A673 (cell line): ENCODE data around the gene DCUN1D3. TPM values are rescaled to one million over a fixed set of nuclear protein-coding genes. Genes with fewer than 3 reads are reported as not detected.

Experiments
- Bru-seq: library from RNA; stranded (reverse); fragments of 400-500 nt; gene quantifications from one replicate; lab custom pipeline; 2021; lab: Mats Ljungman, UMichigan
- BruChase-seq, 2 experiments: library from RNA; stranded (reverse); fragments of 400-500 nt; gene quantifications; one replicate each; lab custom pipeline; 2021; lab: Mats Ljungman, UMichigan
- BruUV-seq: library from RNA; stranded (reverse); fragments of 400-500 nt; replicated peaks from 2 replicates; lab custom pipeline; 2021; lab: Mats Ljungman, UMichigan
- CTCF ChIA-PET: fragments of 300-600 bp; sonication (Branson Sonifier 250); formaldehyde crosslinking; loops from one replicate; lab custom pipeline; 2022; ENCODE audit warnings: antibody characterized with exemption; lab: Charles Lee
- POLR2A ChIA-PET: fragments of 300-600 bp; sonication (Branson Sonifier 250); formaldehyde crosslinking; loops from one replicate; lab custom pipeline; 2022; ENCODE audit warnings: antibody characterized with exemption; ENCODE audit not compliant: low non-redundant PET; lab: Charles Lee
- DNase-seq: peaks from one replicate; pipeline ENCODE4 v3.0.0-alpha.2; 2015; ENCODE audit warnings: low spot score
- H3K27ac ChIP-seq: fragments of 200-600 bp; sonication (generic); 2 replicates; pipeline ENCODE4 v1.5.1; 2016; ENCODE audit warnings: mixed run types, low read depth, mild to moderate bottlenecking, mixed read lengths, antibody characterized with exemption, low read length; ENCODE audit not compliant: poor library complexity, severe bottlenecking
- H3K27me3 ChIP-seq: fragments of 200-600 bp; sonication (generic); replicated peaks from 2 replicates; pipeline ENCODE4 v1.6.1; 2017; ENCODE audit warnings: mixed run types, low read depth, mild to moderate bottlenecking, mixed read lengths, antibody characterized with exemption, low read length; ENCODE audit not compliant: insufficient read depth, poor library complexity
- H3K36me3 ChIP-seq: fragments of 200-600 bp; sonication (generic); 2 replicates; pipeline ENCODE4 v1.6.1; 2016; ENCODE audit warnings: mixed run types, mild to moderate bottlenecking, mixed read lengths, antibody characterized with exemption, low read length; ENCODE audit not compliant: insufficient read depth, poor library complexity, severe bottlenecking
- H3K4me1 ChIP-seq: fragments of 200-600 bp; sonication (generic); 2 replicates; pipeline ENCODE4 v1.6.1; 2017; ENCODE audit warnings: mixed run types, mild to moderate bottlenecking, mixed read lengths, antibody characterized with exemption, low read length; ENCODE audit not compliant: insufficient read depth, poor library complexity, severe bottlenecking
- H3K4me3 ChIP-seq: fragments of 200-600 bp; sonication (generic); 2 replicates; pipeline ENCODE4 v1.5.1; 2016; ENCODE audit warnings: low read depth, mixed run types, mild to moderate bottlenecking, mixed read lengths, low read length; ENCODE audit not compliant: poor library complexity, severe bottlenecking
- H3K9me3 ChIP-seq: fragments of 200-600 bp; sonication (generic); 2 replicates; pipeline ENCODE4 v1.6.1; 2016; ENCODE audit warnings: mixed run types, low read depth, mild to moderate bottlenecking, mixed read lengths, antibody characterized with exemption, low read length; ENCODE audit not compliant: poor library complexity, severe bottlenecking
- CTCF ChIP-seq: fragments of 300-800, 200-600 bp; sonication (generic); conservative IDR thresholded peaks from 2 replicates; pipeline ENCODE4 v1.5.1; 2017; ENCODE audit warnings: low read depth, mild to moderate bottlenecking, antibody characterized with exemption, low read length, moderate library complexity, mixed read lengths
- EZH2 ChIP-seq: fragments of 200-600 bp; sonication (generic); IDR thresholded peaks from 2 replicates; pipeline ENCODE4 v1.6.1; 2017; ENCODE audit warnings: borderline replicate concordance, low read depth, mild to moderate bottlenecking, mixed read lengths, antibody characterized with exemption, low read length; ENCODE audit not compliant: poor library complexity, severe bottlenecking
- intact Hi-C: fragments of 100-400 bp; cut with micrococcal nuclease; formaldehyde crosslinking; loops from one replicate; pipeline ENCODE4 v1.10.0; 2022; ENCODE audit not compliant: unreplicated experiment
- long read RNA-seq: library from polyadenylated mRNA; stranded (forward); transcript quantifications from one replicate; pipeline ENCODE4 v2.0.0, GENCODE V29; 2022
- total RNA-seq: library from RNA; stranded (reverse); gene quantifications from 2 replicates; pipeline ENCODE4 v1.2.3, GENCODE V29; 2021

The DCUN1D3 gene, protein sequence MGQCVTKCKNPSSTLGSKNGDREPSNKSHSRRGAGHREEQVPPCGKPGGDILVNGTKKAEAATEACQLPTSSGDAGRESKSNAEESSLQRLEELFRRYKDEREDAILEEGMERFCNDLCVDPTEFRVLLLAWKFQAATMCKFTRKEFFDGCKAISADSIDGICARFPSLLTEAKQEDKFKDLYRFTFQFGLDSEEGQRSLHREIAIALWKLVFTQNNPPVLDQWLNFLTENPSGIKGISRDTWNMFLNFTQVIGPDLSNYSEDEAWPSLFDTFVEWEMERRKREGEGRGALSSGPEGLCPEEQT
- 12.4 and 12.7 TPM in 2 replicates for total RNA-seq
- percentile 74 among the genes with signal in this experiment for Bru-seq, nascent RNA
- BruChase-seq, experiment 1, labeled RNA remaining after a 2-hour chase: percentile 96 among the genes with signal in this experiment
- percentile 87 among the genes with signal in this experiment for BruChase-seq, experiment 2, labeled RNA remaining after a 6-hour chase
- long read RNA-seq, full-length matches to known transcripts: 6 of 9 reads
- long read RNA-seq, partial matches to known transcripts: 0 of 9 reads
- long read RNA-seq, other reads (novel, unspliced or antisense): 3 of 9 reads

DNA sequence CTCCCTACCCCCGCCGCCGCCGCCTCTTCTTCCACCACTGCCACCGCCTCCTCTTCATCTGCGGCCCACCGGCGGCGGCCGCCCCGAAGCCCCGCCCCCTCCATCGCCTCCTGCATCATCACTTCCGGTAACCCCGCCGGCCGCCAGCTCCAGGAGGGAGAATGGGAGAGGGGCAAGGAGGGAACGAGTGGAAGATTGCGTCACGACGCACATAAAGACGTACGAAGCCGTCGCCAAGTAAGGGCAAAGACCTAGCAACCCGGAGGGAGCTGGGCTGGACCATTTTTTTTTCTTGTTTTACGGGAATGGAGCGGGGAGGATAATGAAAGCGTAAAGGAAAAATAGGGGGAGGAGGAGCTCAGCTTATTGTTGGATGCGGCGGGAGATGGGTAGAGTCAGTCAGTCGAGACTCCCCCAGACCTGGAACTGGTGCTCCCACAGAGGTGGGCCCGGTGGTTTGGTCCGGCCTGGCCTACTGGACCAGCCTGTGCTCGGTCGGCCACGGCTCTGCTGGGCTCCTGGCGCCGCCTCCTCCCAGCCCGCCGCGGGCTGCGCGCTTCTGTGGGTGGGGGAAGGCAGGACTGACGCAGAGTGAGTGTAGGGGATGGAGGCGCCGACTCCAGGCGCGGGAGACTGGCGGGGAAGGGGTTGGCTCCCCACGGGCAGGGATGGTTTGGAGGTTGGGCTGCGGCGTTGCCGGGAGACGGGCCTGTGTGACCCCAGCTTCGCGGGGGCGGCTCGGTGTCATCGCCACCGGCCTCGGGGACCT is at the start of gene DCUN1D3, which contains the start of gene LYRM1:
Gene DCUN1D3 (minus strand): TSS at position 60 of the 769 bp plus-strand sequence. CDS start 37,820 bp downstream, outside the sequence.
Gene LYRM1 (plus strand): TSS at position 473 of the 769 bp plus-strand sequence. CDS start 14,785 bp downstream, outside the sequence.
- ChIA-PET POLR2A (interaction anchor here (0.7 to 0.8 kb wide), 2 partner anchors 38 to 587 kb away, joined by 5 to 28 read pairs; no protein-coding TSS in a partner anchor), CTCF (no interaction called here)
- Histone ChIP-seq H3K4me1 (peaks cover 20% of the 10 kb centered on the region), H3K36me3 (no peaks in the 10 kb centered on the region), H3K9me3 (no peaks in the 10 kb centered on the region), H3K4me3 (peak within 1 kb of the TSS; percentile 75), H3K27me3 (no peaks in the 10 kb centered on the region), H3K27ac (peak within 1 kb of the TSS; percentile 96)
- intact Hi-C loops: no loop called here
- BruUV-seq: no TSS peak
- no peak for TF ChIP-seq CTCF
- TF ChIP-seq EZH2: no peak
- DNase-seq: peak; percentile 98

GRCh38 chr16:20949660-20950059 is 49.5 kb upstream of the DCUN1D3 start:
- no TSS peak for BruUV-seq
- TF ChIP-seq EZH2: no peak
- TF ChIP-seq CTCF: no peak
- H3K27ac ChIP-seq: no peak overlapping the region

GRCh38 chr16:20948444-20948843 is 48.3 kb upstream of the DCUN1D3 start:
- no TSS peak for BruUV-seq
- intact Hi-C loops: loop anchor here (10.0 kb wide), 1 partner anchor 94 kb away; no protein-coding TSS in a partner anchor
- H3K27ac ChIP-seq: no peak overlapping the region
- no peaks in the 10 kb centered on the region for H3K36me3 ChIP-seq
- CTCF ChIA-PET: no interaction called here
- TF ChIP-seq EZH2 (no peak), CTCF (no peak)
- H3K27me3 ChIP-seq: no peaks in the 10 kb centered on the region
- no peak overlapping the region for H3K4me3 ChIP-seq
- no peak for DNase-seq
- H3K4me1 ChIP-seq: no peaks in the 10 kb centered on the region
- no peaks in the 10 kb centered on the region for H3K9me3 ChIP-seq
- POLR2A ChIA-PET: no interaction called here

More at GRCh38 chr16:20949660-20950059, 49.5 kb upstream of the DCUN1D3 start:
- Histone ChIP-seq H3K4me1 (no peaks in the 10 kb centered on the region), H3K4me3 (no peak overlapping the region), H3K27me3 (no peaks in the 10 kb centered on the region), H3K36me3 (no peaks in the 10 kb centered on the region), H3K9me3 (no peaks in the 10 kb centered on the region)
- CTCF ChIA-PET: no interaction called here
- no peak for DNase-seq
- intact Hi-C loops: loop anchor here (10.0 kb wide), 1 partner anchor 95 kb away; no protein-coding TSS in a partner anchor
- POLR2A ChIA-PET: no interaction called here
